ENCODE measurements around the gene SLC2A8. TPM values are rescaled to one million over a fixed set of nuclear protein-coding genes. Genes with fewer than 3 reads are reported as not detected.

SLC2A8 gene
- total RNA-seq, 1 donor = 5.5 TPM

GRCh38 chr9:127447416-127448111 lies 50.6 kb downstream of the SLC2A8 start:
- no peak for TF ChIP-seq CTCF (IDR thresholded peaks at IDR 0.05; ENCODE audit: insufficient read depth, low read length)
- H3K4me3 ChIP-seq (ENCODE audit: low read depth, low read length) = no peak overlapping the region

GRCh38 chr9:127448112-127448805 lies 51.3 kb downstream of the SLC2A8 start:
- peak overlapping the region; percentile 9 for H3K4me3 ChIP-seq (ENCODE audit: low read depth, low read length)
- TF ChIP-seq CTCF (IDR thresholded peaks at IDR 0.05; ENCODE audit: insufficient read depth, low read length) = no peak
- DNase-seq (ENCODE audit: low read depth) = peak; percentile 7

More at GRCh38 chr9:127447416-127448111, 50.6 kb downstream of the SLC2A8 start:
- DNase-seq (ENCODE audit: low read depth) = peak; percentile 35

GRCh38 chr9:127449332-127449966 lies 52.5 kb downstream of the SLC2A8 start:
- H3K4me3 ChIP-seq (ENCODE audit: low read depth, low read length) = peak overlapping the region; percentile 89
- no peak for TF ChIP-seq CTCF (IDR thresholded peaks at IDR 0.05; ENCODE audit: insufficient read depth, low read length)
- DNase-seq (ENCODE audit: low read depth) = peak; percentile 7

GRCh38 chr9:127450243-127450760 lies 53.3 kb downstream of the SLC2A8 start:
- H3K4me3 ChIP-seq (ENCODE audit: low read depth, low read length) = peak overlapping the region; percentile 89
- peak; percentile 55 for DNase-seq (ENCODE audit: low read depth)
- TF ChIP-seq CTCF (IDR thresholded peaks at IDR 0.05; ENCODE audit: insufficient read depth, low read length) = no peak

- peak; percentile 97 for DNase-seq (ENCODE audit: low read depth)
- peak within 1 kb of the TSS; percentile 89 for H3K4me3 ChIP-seq (ENCODE audit: low read depth, low read length)
- peak; percentile 3 for TF ChIP-seq CTCF (IDR thresholded peaks at IDR 0.05; ENCODE audit: insufficient read depth, low read length)
These were observed 54.0 kb downstream of the SLC2A8 start, which contains the start of the genes LRSAM1 and RPL12 for GRCh38 chr9:127450830-127451607. TSS of gene LRSAM1 (plus strand) at chr9:127451510. CDS start at chr9:127454528, 3,018 bp downstream. TSS of gene RPL12 (minus strand) at chr9:127451406. CDS start at chr9:127451317, 89 bp downstream.

- peak overlapping the region; percentile 89 for H3K4me3 ChIP-seq (ENCODE audit: low read depth, low read length)
- no peak for TF ChIP-seq CTCF (IDR thresholded peaks at IDR 0.05; ENCODE audit: insufficient read depth, low read length)
- DNase-seq (ENCODE audit: low read depth) = no peak
These were observed 54.6 kb downstream of the SLC2A8 start for GRCh38 chr9:127451608-127451857.
